GM19324 (cell line): ENCODE results near the gene PRR5L.

Experiments
- ATAC-seq: cut with Tn5 transposase; IDR thresholded peaks from one replicate; pipeline ENCODE4 v1.9.1; 2021; ENCODE audit warnings: mild to moderate bottlenecking, moderate library complexity; ENCODE audit not compliant: unreplicated experiment, low FRiP score

PRR5L gene

GRCh38 chr11:36375353-36376008, 79.4 kb downstream of the PRR5L start:
- ATAC-seq = no peak

GRCh38 chr11:36376009-36376887, 80.2 kb downstream of the PRR5L start:
- ATAC-seq = no peak

- no peak for ATAC-seq
Measured at GRCh38 chr11:36376888-36377758, 81.0 kb downstream of the PRR5L start.

GRCh38 chr11:36377759-36378564, 81.9 kb downstream of the PRR5L start:
- ATAC-seq = no peak

- no peak for ATAC-seq
Measured at GRCh38 chr11:36379653-36380052, 83.6 kb downstream of the PRR5L start.

- no peak for ATAC-seq
Measured at GRCh38 chr11:36380296-36381014, 84.4 kb downstream of the PRR5L start.

GRCh38 chr11:36381015-36381360, 84.9 kb downstream of the PRR5L start:
- ATAC-seq = no peak

- no peak for ATAC-seq
Measured at GRCh38 chr11:36383195-36383594, 87.1 kb downstream of the PRR5L start.

- ATAC-seq = no peak
Measured at GRCh38 chr11:36385121-36385970, 89.3 kb downstream of the PRR5L start.

- ATAC-seq = no peak
Measured at GRCh38 chr11:36386411-36386810, 90.3 kb downstream of the PRR5L start.

GRCh38 chr11:36388071-36388470, 92.0 kb downstream of the PRR5L start:
- no peak for ATAC-seq

GRCh38 chr11:36388951-36389350, 92.9 kb downstream of the PRR5L start:
- no peak for ATAC-seq

- no peak for ATAC-seq
Measured at GRCh38 chr11:36389811-36390210, 93.7 kb downstream of the PRR5L start.

- ATAC-seq = no peak
Measured at GRCh38 chr11:36390963-36391471, 94.9 kb downstream of the PRR5L start.

- no peak for ATAC-seq
Measured at GRCh38 chr11:36392196-36392595, 96.1 kb downstream of the PRR5L start.

- ATAC-seq = no peak
Measured at GRCh38 chr11:36394056-36394455, 98.0 kb downstream of the PRR5L start.

GRCh38 chr11:36394926-36395325, 98.8 kb downstream of the PRR5L start:
- ATAC-seq = no peak

- no peak for ATAC-seq
Measured at GRCh38 chr11:36395978-36396736, 100.1 kb downstream of the PRR5L start.
